HuH-7.5 (cell line): Measurements from ENCODE around the gene MDFIC.

ENCODE experiments used
- DNase-seq: peaks from one replicate; pipeline ENCODE4 v3.0.0; 2011; ENCODE audit warnings: low spot score

MDFIC gene

GRCh38 chr7:114997487-114998404 is 75.9 kb downstream of the MDFIC start:
- no peak for DNase-seq

- DNase-seq: no peak
These were observed 82.2 kb downstream of the MDFIC start for GRCh38 chr7:115004121-115004520.

GRCh38 chr7:115005251-115005650 is 83.4 kb downstream of the MDFIC start:
- DNase-seq: no peak

- DNase-seq: peak; percentile 23
These were observed 84.1 kb downstream of the MDFIC start for GRCh38 chr7:115005953-115006352.

GRCh38 chr7:115007751-115008150 is 85.9 kb downstream of the MDFIC start:
- DNase-seq: no peak

- DNase-seq: no peak
These were observed 86.7 kb downstream of the MDFIC start for GRCh38 chr7:115008465-115009114.

- no peak for DNase-seq
These were observed 87.2 kb downstream of the MDFIC start for GRCh38 chr7:115009139-115009538.

- no peak for DNase-seq
These were observed 88.0 kb downstream of the MDFIC start for GRCh38 chr7:115009736-115010440.

- DNase-seq: no peak
These were observed 88.5 kb downstream of the MDFIC start for GRCh38 chr7:115010441-115010820.

- DNase-seq: no peak
These were observed 92.0 kb downstream of the MDFIC start for GRCh38 chr7:115013886-115014285.

- DNase-seq: no peak
These were observed 92.9 kb downstream of the MDFIC start for GRCh38 chr7:115014794-115015193.

GRCh38 chr7:115015619-115016018 is 93.7 kb downstream of the MDFIC start:
- no peak for DNase-seq

GRCh38 chr7:115019882-115020605 is 98.2 kb downstream of the MDFIC start:
- DNase-seq: no peak

GRCh38 chr7:115023219-115023618 is 101.3 kb downstream of the MDFIC start:
- no peak for DNase-seq

- DNase-seq: no peak
These were observed 102.4 kb downstream of the MDFIC start for GRCh38 chr7:115024276-115024675.

- DNase-seq: no peak
These were observed 111.1 kb downstream of the MDFIC start for GRCh38 chr7:115032715-115033703.

- no peak for DNase-seq
These were observed 112.1 kb downstream of the MDFIC start for GRCh38 chr7:115033917-115034459.

GRCh38 chr7:115034515-115034914 is 112.6 kb downstream of the MDFIC start:
- DNase-seq: no peak

- no peak for DNase-seq
These were observed 115.4 kb downstream of the MDFIC start for GRCh38 chr7:115037128-115037802.

- DNase-seq: no peak
These were observed 116.3 kb downstream of the MDFIC start for GRCh38 chr7:115038158-115038557.
